HG02938 (cell line): Measurements from ENCODE around the gene RGS7.
"Not testable (repeated sequence)": the region's sequence is repeated elsewhere in the genome, so short reads cannot be mapped to it uniquely, and the experiment has no call there.

ENCODE experiments used
- ATAC-seq: cut with Tn5 transposase; IDR thresholded peaks from one replicate; pipeline ENCODE4 v1.9.1; 2021; ENCODE audit warnings: mild to moderate bottlenecking, moderate library complexity; ENCODE audit not compliant: unreplicated experiment

RGS7 gene

GRCh38 chr1:241215683-241216082 is 141.3 kb downstream of the RGS7 start:
- ATAC-seq: no peak

GRCh38 chr1:241215203-241215602 is 141.8 kb downstream of the RGS7 start:
- no peak for ATAC-seq

GRCh38 chr1:241213139-241213538 is 143.9 kb downstream of the RGS7 start:
- no peak for ATAC-seq

- no peak for ATAC-seq
These were observed 144.4 kb downstream of the RGS7 start for GRCh38 chr1:241212628-241213027.

- no peak for ATAC-seq
These were observed 148.1 kb downstream of the RGS7 start for GRCh38 chr1:241208910-241209379.

GRCh38 chr1:241203817-241204216 is 153.2 kb downstream of the RGS7 start:
- ATAC-seq: no peak

- ATAC-seq: no peak
These were observed 154.6 kb downstream of the RGS7 start for GRCh38 chr1:241202401-241202800.

- ATAC-seq: no peak
These were observed 170.3 kb downstream of the RGS7 start for GRCh38 chr1:241186716-241187115.

- ATAC-seq: no peak
These were observed 175.0 kb downstream of the RGS7 start for GRCh38 chr1:241181971-241182370.

GRCh38 chr1:241181471-241181870 is 175.5 kb downstream of the RGS7 start:
- no peak for ATAC-seq

GRCh38 chr1:241180569-241180968 is 176.4 kb downstream of the RGS7 start:
- no peak for ATAC-seq

GRCh38 chr1:241177660-241178059 is 179.3 kb downstream of the RGS7 start:
- no peak for ATAC-seq

GRCh38 chr1:241172486-241172885 is 184.5 kb downstream of the RGS7 start:
- no peak for ATAC-seq

GRCh38 chr1:241171991-241172390 is 185.0 kb downstream of the RGS7 start:
- no peak for ATAC-seq

GRCh38 chr1:241167121-241167630 is 189.8 kb downstream of the RGS7 start:
- no peak for ATAC-seq

- no peak for ATAC-seq
These were observed 190.4 kb downstream of the RGS7 start for GRCh38 chr1:241166625-241167024.

- not testable (repeated sequence) for ATAC-seq
These were observed 191.7 kb downstream of the RGS7 start for GRCh38 chr1:241165256-241165655.

- ATAC-seq: no peak
These were observed 193.6 kb downstream of the RGS7 start for GRCh38 chr1:241163363-241163762.

GRCh38 chr1:241161188-241161689 is 195.8 kb downstream of the RGS7 start:
- no peak for ATAC-seq

- ATAC-seq: no peak
These were observed 199.6 kb downstream of the RGS7 start for GRCh38 chr1:241157435-241157834.

GRCh38 chr1:241156231-241156965 is 200.6 kb downstream of the RGS7 start:
- no peak for ATAC-seq

GRCh38 chr1:241145881-241146280 is 211.1 kb downstream of the RGS7 start:
- ATAC-seq: no peak
